HEK293 (cell line): ENCODE results near the gene NANOS3.

Experiments used
- BCL11A ChIP-seq: fragments of 450-650 bp; formaldehyde crosslinking; IDR thresholded peaks from 2 replicates; pipeline ENCODE4 v1.5.1; 2016; ENCODE audit warnings: low read depth, missing biosample characterization, missing genetic modification characterization
- FEZF1 ChIP-seq: fragments of 450-650 bp; formaldehyde crosslinking; IDR thresholded peaks from 2 replicates; pipeline ENCODE4 v1.5.1; 2016; ENCODE audit warnings: missing biosample characterization, missing genetic modification characterization
- GLI4 ChIP-seq: fragments of 450-650 bp; formaldehyde crosslinking; IDR thresholded peaks from 2 replicates; pipeline ENCODE4 v1.5.1; 2016; ENCODE audit warnings: missing biosample characterization, missing genetic modification characterization
- HOXA7 ChIP-seq: sonication (generic); formaldehyde crosslinking; IDR thresholded peaks from 2 replicates; pipeline ENCODE4 v1.8.1; 2022; ENCODE audit warnings: missing genetic modification reagents, borderline replicate concordance
- KLF8 ChIP-seq: fragments of 450-650 bp; formaldehyde crosslinking; IDR thresholded peaks from 2 replicates; pipeline ENCODE4 v1.5.1; 2016; ENCODE audit warnings: missing biosample characterization, missing genetic modification characterization
- MYNN ChIP-seq: fragments of 450-650 bp; formaldehyde crosslinking; IDR thresholded peaks from 2 replicates; pipeline ENCODE4 v1.5.1; 2016; ENCODE audit warnings: missing biosample characterization, missing genetic modification characterization, borderline replicate concordance
- MZF1 ChIP-seq: fragments of 450-650 bp; formaldehyde crosslinking; IDR thresholded peaks from 2 replicates; pipeline ENCODE4 v1.5.1; 2017; ENCODE audit warnings: missing biosample characterization, missing genetic modification characterization, borderline replicate concordance
- SP2 ChIP-seq: fragments of 450-650 bp; formaldehyde crosslinking; IDR thresholded peaks from 2 replicates; pipeline ENCODE4 v1.5.1; 2016; ENCODE audit warnings: missing biosample characterization, missing genetic modification characterization
- SP7 ChIP-seq: fragments of 450-650 bp; formaldehyde crosslinking; IDR thresholded peaks from 2 replicates; pipeline ENCODE4 v1.5.1; 2016; ENCODE audit warnings: missing biosample characterization, missing genetic modification characterization
- TCF7L2 ChIP-seq: IDR thresholded peaks from 2 replicates; pipeline ENCODE4 v1.6.1; 2011; ENCODE audit warnings: low read depth, mild to moderate bottlenecking, inconsistent platforms, low read length, moderate library complexity, borderline replicate concordance
- YY1 ChIP-seq: fragments of 450-650 bp; formaldehyde crosslinking; IDR thresholded peaks from 2 replicates; pipeline ENCODE4 v1.5.1; 2018; ENCODE audit warnings: missing biosample characterization, missing genetic modification characterization
- ZBTB48 ChIP-seq: fragments of 450-650 bp; formaldehyde crosslinking; IDR thresholded peaks from 2 replicates; pipeline ENCODE4 v1.5.1; 2016; ENCODE audit warnings: missing biosample characterization, missing genetic modification characterization
- ZFHX2 ChIP-seq: fragments of 450-650 bp; formaldehyde crosslinking; conservative IDR thresholded peaks from 2 replicates; pipeline ENCODE4 v1.5.1; 2016; ENCODE audit warnings: missing biosample characterization, missing genetic modification characterization
- ZNF112 ChIP-seq: fragments of 450-650 bp; formaldehyde crosslinking; IDR thresholded peaks from 2 replicates; pipeline ENCODE4 v1.5.0; 2017; ENCODE audit warnings: missing biosample characterization, missing genetic modification characterization
- ZNF132 ChIP-seq: fragments of 450-650 bp; formaldehyde crosslinking; IDR thresholded peaks from 2 replicates; pipeline ENCODE4 v1.5.1; 2017; ENCODE audit warnings: missing biosample characterization, missing genetic modification characterization, borderline replicate concordance
- ZNF174 ChIP-seq: fragments of 450-650 bp; formaldehyde crosslinking; IDR thresholded peaks from 2 replicates; pipeline ENCODE4 v1.5.0; 2017; ENCODE audit warnings: missing biosample characterization, mild to moderate bottlenecking, missing genetic modification characterization
- ZNF175 ChIP-seq: fragments of 450-650 bp; formaldehyde crosslinking; IDR thresholded peaks from 2 replicates; pipeline ENCODE4 v1.5.1; 2016; ENCODE audit warnings: missing biosample characterization, missing genetic modification characterization
- ZNF184 ChIP-seq: fragments of 450-650 bp; IDR thresholded peaks from 2 replicates; pipeline ENCODE4 v1.5.1; 2018; ENCODE audit warnings: missing biosample characterization, mild to moderate bottlenecking, missing genetic modification characterization
- ZNF221 ChIP-seq: fragments of 450-650 bp; formaldehyde crosslinking; IDR thresholded peaks from 2 replicates; pipeline ENCODE4 v1.5.1; 2017; ENCODE audit warnings: missing biosample characterization, missing genetic modification characterization, borderline replicate concordance
- ZNF302 ChIP-seq: fragments of 450-650 bp; formaldehyde crosslinking; IDR thresholded peaks from 2 replicates; pipeline ENCODE4 v1.5.1; 2016; ENCODE audit warnings: missing biosample characterization, missing genetic modification characterization, low read depth
- ZNF335 ChIP-seq: fragments of 450-650 bp; formaldehyde crosslinking; conservative IDR thresholded peaks from 2 replicates; pipeline ENCODE4 v1.5.1; 2016; ENCODE audit warnings: missing biosample characterization, missing genetic modification characterization
- ZNF341 ChIP-seq: fragments of 450-650 bp; formaldehyde crosslinking; IDR thresholded peaks from 2 replicates; pipeline ENCODE4; 2016; ENCODE audit warnings: low read depth, missing biosample characterization, missing genetic modification characterization
- ZNF366 ChIP-seq: fragments of 450-650 bp; formaldehyde crosslinking; conservative IDR thresholded peaks from 2 replicates; pipeline ENCODE4 v1.5.1; 2016; ENCODE audit warnings: missing biosample characterization, missing genetic modification characterization
- ZNF37A ChIP-seq: fragments of 450-650 bp; IDR thresholded peaks from 2 replicates; pipeline ENCODE4 v1.5.1; 2018; ENCODE audit warnings: missing biosample characterization, missing genetic modification characterization
- ZNF426 ChIP-seq: fragments of 450-650 bp; formaldehyde crosslinking; IDR thresholded peaks from 2 replicates; pipeline ENCODE4 v1.5.1; 2017; ENCODE audit warnings: missing biosample characterization, missing genetic modification characterization, mild to moderate bottlenecking, inconsistent platforms, moderate library complexity
- ZNF571 ChIP-seq: fragments of 450-650 bp; formaldehyde crosslinking; IDR thresholded peaks from 2 replicates; pipeline ENCODE4 v1.5.0; 2017; ENCODE audit warnings: missing biosample characterization, missing genetic modification characterization
- ZNF626 ChIP-seq: fragments of 450-650 bp; sonication (Bioruptor Pico); formaldehyde crosslinking; IDR thresholded peaks from 2 replicates; pipeline ENCODE4 v1.5.1; 2018; ENCODE audit warnings: missing biosample characterization, missing genetic modification characterization, inconsistent platforms
- TF ChIP-seq, protein P1 (sequence below): fragments of 450-650 bp; formaldehyde crosslinking; IDR thresholded peaks from 2 replicates; pipeline ENCODE4 v1.5.1; 2017; ENCODE audit warnings: missing biosample characterization, missing genetic modification characterization
- TF ChIP-seq, protein P2 (sequence below): fragments of 450-650 bp; formaldehyde crosslinking; IDR thresholded peaks from 2 replicates; pipeline ENCODE4 v1.5.1; 2016; ENCODE audit warnings: missing biosample characterization, missing genetic modification characterization
- TF ChIP-seq, protein P3 (sequence below): fragments of 450-650 bp; IDR thresholded peaks from 2 replicates; pipeline ENCODE4 v1.5.1; 2018; ENCODE audit warnings: missing biosample characterization, mild to moderate bottlenecking, missing genetic modification characterization
- TF ChIP-seq, protein P4 (sequence below): fragments of 450-650 bp; formaldehyde crosslinking; IDR thresholded peaks from 2 replicates; pipeline ENCODE4 v1.5.1; 2016; ENCODE audit warnings: missing biosample characterization, missing genetic modification characterization
- TF ChIP-seq, protein P5 (sequence below): fragments of 450-650 bp; formaldehyde crosslinking; IDR thresholded peaks from 2 replicates; pipeline ENCODE4; 2016; ENCODE audit warnings: missing biosample characterization, missing genetic modification characterization
- TF ChIP-seq, protein P6 (sequence below): fragments of 450-650 bp; formaldehyde crosslinking; IDR thresholded peaks from 2 replicates; pipeline ENCODE4 v1.5.1; 2016; ENCODE audit warnings: missing biosample characterization, missing genetic modification characterization

The NANOS3 gene

DNA sequence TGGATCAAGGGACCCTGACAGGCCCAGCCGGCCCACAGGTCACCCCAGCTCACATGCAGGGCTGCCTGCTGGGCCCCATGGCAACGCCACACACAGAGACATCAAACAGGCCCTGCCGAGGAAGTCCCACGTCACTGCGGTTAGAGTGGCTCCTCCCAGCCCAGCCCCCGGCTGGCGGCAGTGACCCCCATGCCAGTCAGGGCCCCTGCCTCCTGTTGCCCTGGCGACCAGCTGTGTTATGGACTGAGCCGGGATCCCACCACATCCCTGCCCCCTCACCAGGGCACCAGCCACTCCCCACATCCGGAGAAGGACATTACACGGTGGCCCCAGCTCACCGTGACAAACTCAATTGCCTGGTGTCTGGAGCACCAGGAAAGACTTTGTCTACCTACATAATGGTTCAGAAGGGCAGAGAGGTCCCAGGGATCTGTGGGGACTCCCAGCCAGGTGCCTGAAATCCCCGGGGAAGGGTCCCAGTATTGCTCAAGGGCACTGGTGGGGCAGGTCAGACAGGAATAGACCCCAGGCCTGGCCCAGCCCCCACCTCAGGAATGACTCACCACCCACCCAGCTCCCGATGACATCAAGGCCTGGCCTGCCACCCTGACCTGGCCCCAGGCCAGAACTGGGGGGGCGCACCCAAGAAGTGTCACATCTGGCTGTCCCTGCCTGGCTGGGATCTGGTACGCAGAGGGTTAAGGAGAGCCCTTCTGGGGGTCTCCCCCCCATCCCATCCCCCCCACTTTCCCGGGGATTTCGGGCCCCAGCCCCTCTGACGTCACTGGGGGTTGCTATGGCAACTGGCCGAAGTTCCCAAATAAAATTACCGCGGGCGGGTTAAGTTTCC is 30.2 kb upstream of the NANOS3 start (continued):
- TF ChIP-seq, protein P1, sequence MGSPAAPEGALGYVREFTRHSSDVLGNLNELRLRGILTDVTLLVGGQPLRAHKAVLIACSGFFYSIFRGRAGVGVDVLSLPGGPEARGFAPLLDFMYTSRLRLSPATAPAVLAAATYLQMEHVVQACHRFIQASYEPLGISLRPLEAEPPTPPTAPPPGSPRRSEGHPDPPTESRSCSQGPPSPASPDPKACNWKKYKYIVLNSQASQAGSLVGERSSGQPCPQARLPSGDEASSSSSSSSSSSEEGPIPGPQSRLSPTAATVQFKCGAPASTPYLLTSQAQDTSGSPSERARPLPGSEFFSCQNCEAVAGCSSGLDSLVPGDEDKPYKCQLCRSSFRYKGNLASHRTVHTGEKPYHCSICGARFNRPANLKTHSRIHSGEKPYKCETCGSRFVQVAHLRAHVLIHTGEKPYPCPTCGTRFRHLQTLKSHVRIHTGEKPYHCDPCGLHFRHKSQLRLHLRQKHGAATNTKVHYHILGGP (tag by site-specific recombination): no peak
- no peak for TF ChIP-seq ZNF626 (tag by site-specific recombination)
- TF ChIP-seq ZNF37A: 0 out of 2 replicates have a peak, but pooled peaks have one; percentile 27
- peak; percentile 76 for TF ChIP-seq TCF7L2
- no peak for TF ChIP-seq ZNF571
- no peak for TF ChIP-seq FEZF1 (tag by site-specific recombination)
- TF ChIP-seq ZNF366: peak; percentile 33; the same call in 1 of the 2 replicates
- no peak for TF ChIP-seq ZNF175
- TF ChIP-seq, protein P2, sequence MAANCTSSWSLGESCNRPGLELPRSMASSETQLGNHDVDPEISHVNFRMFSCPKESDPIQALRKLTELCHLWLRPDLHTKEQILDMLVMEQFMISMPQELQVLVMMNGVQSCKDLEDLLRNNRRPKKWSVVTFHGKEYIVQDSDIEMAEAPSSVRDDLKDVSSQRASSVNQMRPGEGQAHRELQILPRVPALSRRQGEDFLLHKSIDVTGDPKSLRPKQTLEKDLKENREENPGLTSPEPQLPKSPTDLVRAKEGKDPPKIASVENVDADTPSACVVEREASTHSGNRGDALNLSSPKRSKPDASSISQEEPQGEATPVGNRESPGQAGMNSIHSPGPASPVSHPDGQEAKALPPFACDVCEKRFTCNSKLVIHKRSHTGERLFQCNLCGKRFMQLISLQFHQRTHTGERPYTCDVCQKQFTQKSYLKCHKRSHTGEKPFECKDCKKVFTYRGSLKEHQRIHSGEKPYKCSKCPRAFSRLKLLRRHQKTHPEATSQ (tag by site-specific recombination): no peak
- TF ChIP-seq BCL11A (tag by site-specific recombination): peak; percentile 96
- no peak for TF ChIP-seq HOXA7 (CRISPR knock-in tag)
- no peak for TF ChIP-seq GLI4 (tag by site-specific recombination)
- TF ChIP-seq SP2 (tag by site-specific recombination): peak; percentile 19
- no peak for TF ChIP-seq ZNF426
- no peak for TF ChIP-seq ZNF302
- TF ChIP-seq, protein P3, sequence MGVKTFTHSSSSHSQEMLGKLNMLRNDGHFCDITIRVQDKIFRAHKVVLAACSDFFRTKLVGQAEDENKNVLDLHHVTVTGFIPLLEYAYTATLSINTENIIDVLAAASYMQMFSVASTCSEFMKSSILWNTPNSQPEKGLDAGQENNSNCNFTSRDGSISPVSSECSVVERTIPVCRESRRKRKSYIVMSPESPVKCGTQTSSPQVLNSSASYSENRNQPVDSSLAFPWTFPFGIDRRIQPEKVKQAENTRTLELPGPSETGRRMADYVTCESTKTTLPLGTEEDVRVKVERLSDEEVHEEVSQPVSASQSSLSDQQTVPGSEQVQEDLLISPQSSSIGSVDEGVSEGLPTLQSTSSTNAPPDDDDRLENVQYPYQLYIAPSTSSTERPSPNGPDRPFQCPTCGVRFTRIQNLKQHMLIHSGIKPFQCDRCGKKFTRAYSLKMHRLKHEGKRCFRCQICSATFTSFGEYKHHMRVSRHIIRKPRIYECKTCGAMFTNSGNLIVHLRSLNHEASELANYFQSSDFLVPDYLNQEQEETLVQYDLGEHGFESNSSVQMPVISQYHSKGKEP (tag by site-specific recombination): peak; percentile 61; the same call in 1 of the 2 replicates
- no peak for TF ChIP-seq ZNF132 (tag by site-specific recombination)
- TF ChIP-seq ZNF341 (tag by site-specific recombination): no peak
- TF ChIP-seq SP7 (tag by site-specific recombination): peak; percentile 89
- TF ChIP-seq ZNF174: no peak
- TF ChIP-seq MYNN (tag by site-specific recombination): no peak
- TF ChIP-seq ZNF184 (tag by site-specific recombination): peak; percentile 90
- peak; percentile 96 for TF ChIP-seq ZNF335 (tag by site-specific recombination)
- peak; percentile 93 for TF ChIP-seq KLF8
- TF ChIP-seq MZF1 (tag by site-specific recombination): no peak
- TF ChIP-seq ZNF221 (tag by site-specific recombination): 0 out of 2 replicates have a peak, but pooled peaks have one; percentile 67
- TF ChIP-seq ZNF112 (tag by site-specific recombination): no peak; the same call in 1 of the 2 replicates
- peak; percentile 69 for TF ChIP-seq ZFHX2
- TF ChIP-seq, protein P4, sequence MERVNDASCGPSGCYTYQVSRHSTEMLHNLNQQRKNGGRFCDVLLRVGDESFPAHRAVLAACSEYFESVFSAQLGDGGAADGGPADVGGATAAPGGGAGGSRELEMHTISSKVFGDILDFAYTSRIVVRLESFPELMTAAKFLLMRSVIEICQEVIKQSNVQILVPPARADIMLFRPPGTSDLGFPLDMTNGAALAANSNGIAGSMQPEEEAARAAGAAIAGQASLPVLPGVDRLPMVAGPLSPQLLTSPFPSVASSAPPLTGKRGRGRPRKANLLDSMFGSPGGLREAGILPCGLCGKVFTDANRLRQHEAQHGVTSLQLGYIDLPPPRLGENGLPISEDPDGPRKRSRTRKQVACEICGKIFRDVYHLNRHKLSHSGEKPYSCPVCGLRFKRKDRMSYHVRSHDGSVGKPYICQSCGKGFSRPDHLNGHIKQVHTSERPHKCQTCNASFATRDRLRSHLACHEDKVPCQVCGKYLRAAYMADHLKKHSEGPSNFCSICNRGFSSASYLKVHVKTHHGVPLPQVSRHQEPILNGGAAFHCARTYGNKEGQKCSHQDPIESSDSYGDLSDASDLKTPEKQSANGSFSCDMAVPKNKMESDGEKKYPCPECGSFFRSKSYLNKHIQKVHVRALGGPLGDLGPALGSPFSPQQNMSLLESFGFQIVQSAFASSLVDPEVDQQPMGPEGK (tag by site-specific recombination): peak; percentile 100
- TF ChIP-seq, protein P5, sequence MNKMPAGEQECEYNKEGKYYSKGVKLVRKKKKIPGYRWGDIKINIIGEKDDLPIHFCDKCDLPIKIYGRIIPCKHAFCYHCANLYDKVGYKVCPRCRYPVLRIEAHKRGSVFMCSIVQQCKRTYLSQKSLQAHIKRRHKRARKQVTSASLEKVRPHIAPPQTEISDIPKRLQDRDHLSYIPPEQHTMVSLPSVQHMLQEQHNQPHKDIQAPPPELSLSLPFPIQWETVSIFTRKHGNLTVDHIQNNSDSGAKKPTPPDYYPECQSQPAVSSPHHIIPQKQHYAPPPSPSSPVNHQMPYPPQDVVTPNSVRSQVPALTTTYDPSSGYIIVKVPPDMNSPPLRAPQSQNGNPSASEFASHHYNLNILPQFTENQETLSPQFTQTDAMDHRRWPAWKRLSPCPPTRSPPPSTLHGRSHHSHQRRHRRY: no peak
- TF ChIP-seq YY1: no peak
- TF ChIP-seq ZBTB48 (tag by site-specific recombination): peak; percentile 70
- TF ChIP-seq, protein P6, sequence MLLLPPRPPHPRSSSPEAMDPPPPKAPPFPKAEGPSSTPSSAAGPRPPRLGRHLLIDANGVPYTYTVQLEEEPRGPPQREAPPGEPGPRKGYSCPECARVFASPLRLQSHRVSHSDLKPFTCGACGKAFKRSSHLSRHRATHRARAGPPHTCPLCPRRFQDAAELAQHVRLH (tag by site-specific recombination): peak; percentile 80
